Astrocyte (in vitro differentiated cells and primary cell): ENCODE data around the gene STARD3NL. TPM values are rescaled to one million over a fixed set of nuclear protein-coding genes. Genes with fewer than 3 reads are reported as not detected.

Source experiments
- DNase-seq: peaks from one replicate; pipeline ENCODE4 v3.0.0-alpha.2; 2010; ENCODE audit warnings: low read depth
- FAIRE-seq: peaks from 2 replicates; lab custom pipeline; 2011; peaks lifted over from hg19 to GRCh38; lab: Jason Lieb, UNC
- H2AFZ ChIP-seq: 2 replicates; pipeline ENCODE4 v1.6.0; 2012; ENCODE audit warnings: low read depth, low read length, inconsistent platforms
- H3K27ac ChIP-seq: 2 replicates; pipeline ENCODE4 v1.5.1; 2011; ENCODE audit warnings: low read depth, low read length, inconsistent platforms
- H3K27me3 ChIP-seq: 2 replicates; pipeline ENCODE4 v1.6.0; 2011; ENCODE audit warnings: low read length, inconsistent platforms; ENCODE audit not compliant: insufficient read depth
- H3K36me3 ChIP-seq: 2 replicates; pipeline ENCODE4 v1.5.1; 2011; ENCODE audit warnings: low read length, inconsistent platforms; ENCODE audit not compliant: insufficient read depth
- H3K4me1 ChIP-seq: 2 replicates; pipeline ENCODE4 v1.5.1; 2011; ENCODE audit warnings: low read length, inconsistent platforms; ENCODE audit not compliant: insufficient read depth
- H3K4me2 ChIP-seq: 2 replicates; pipeline ENCODE4 v1.6.0; 2012; ENCODE audit warnings: low read length, inconsistent platforms
- H3K4me3 ChIP-seq: 2 replicates; pipeline ENCODE4 v1.5.1; 2011; ENCODE audit warnings: low read depth, mild to moderate bottlenecking, low read length, inconsistent platforms; ENCODE audit not compliant: insufficient read depth
- H3K79me2 ChIP-seq: 2 replicates; pipeline ENCODE4 v1.6.0; 2012; ENCODE audit warnings: mild to moderate bottlenecking, low read length, inconsistent platforms; ENCODE audit not compliant: insufficient read depth
- H3K9ac ChIP-seq: 2 replicates; pipeline ENCODE4 v1.6.0; 2012; ENCODE audit warnings: mild to moderate bottlenecking, low read length, inconsistent platforms
- H3K9me3 ChIP-seq: 2 replicates; pipeline ENCODE4 v1.5.1; 2012; ENCODE audit warnings: low read depth, mild to moderate bottlenecking, low read length, inconsistent platforms; ENCODE audit not compliant: insufficient read depth
- H4K20me1 ChIP-seq: 2 replicates; pipeline ENCODE4 v1.6.0; 2012; ENCODE audit warnings: low read length, inconsistent platforms; ENCODE audit not compliant: insufficient read depth
- H3K27ac Mint-ChIP-seq: one replicate; pipeline ENCODE4 v1.8.0; 2021; ENCODE audit warnings: mild to moderate bottlenecking, mixed read lengths; ENCODE audit not compliant: unreplicated experiment
- H3K27me3 Mint-ChIP-seq: one replicate; pipeline ENCODE4 v1.8.0; 2021; ENCODE audit warnings: low read depth, mixed read lengths; ENCODE audit not compliant: unreplicated experiment
- H3K36me3 Mint-ChIP-seq: one replicate; pipeline ENCODE4 v1.8.0; 2021; ENCODE audit warnings: low read depth, mixed read lengths; ENCODE audit not compliant: unreplicated experiment
- H3K4me1 Mint-ChIP-seq: one replicate; pipeline ENCODE4 v1.8.0; 2021; ENCODE audit warnings: low read depth, mixed read lengths; ENCODE audit not compliant: unreplicated experiment
- H3K4me3 Mint-ChIP-seq: one replicate; pipeline ENCODE4 v1.8.0; 2021; ENCODE audit warnings: mild to moderate bottlenecking, moderate library complexity, mixed read lengths; ENCODE audit not compliant: unreplicated experiment
- H3K9me3 Mint-ChIP-seq: one replicate; pipeline ENCODE4 v1.8.0; 2021; ENCODE audit warnings: mild to moderate bottlenecking, mixed read lengths; ENCODE audit not compliant: unreplicated experiment
- EZH2 ChIP-seq: IDR thresholded peaks from 2 replicates; pipeline ENCODE4 v1.6.1; 2012; ENCODE audit warnings: mild to moderate bottlenecking, low read length, inconsistent platforms; ENCODE audit not compliant: insufficient read depth
- total RNA-seq: library from RNA; stranded (reverse); gene quantifications from 2 replicates; pipeline ENCODE4 v1.2.1, GENCODE V29; 2021
- TF ChIP-seq, protein P1 (sequence below): IDR thresholded peaks from 2 replicates; pipeline ENCODE4 v1.5.1; 2011; ENCODE audit warnings: low read depth, mild to moderate bottlenecking, inconsistent platforms, low read length, moderate library complexity; ENCODE audit not compliant: insufficient read depth

Gene STARD3NL
- total RNA-seq, 1 donor from 2014 or later, result 85.8 TPM

DNA sequence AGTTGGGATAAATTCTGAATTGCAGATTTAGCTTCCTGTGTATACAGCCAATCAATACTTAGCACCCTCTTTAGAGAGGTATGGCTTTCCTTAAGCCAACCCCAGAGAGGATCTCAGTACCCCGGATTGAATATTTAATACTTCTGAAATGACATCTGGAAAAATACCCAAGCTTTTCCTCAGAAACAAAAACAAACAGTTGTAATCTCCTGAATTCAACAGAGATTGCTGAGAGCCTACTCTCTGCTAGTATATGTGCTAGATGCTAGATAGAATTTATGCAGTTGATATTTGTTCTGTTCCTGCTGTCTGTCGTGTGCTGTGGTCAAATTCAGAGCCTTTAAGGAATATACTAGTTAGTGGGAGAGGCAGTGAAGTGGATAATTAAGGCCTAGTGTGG is 21.1 kb downstream of the STARD3NL start:
- H3K27me3 ChIP-seq, result no peaks in the 10 kb centered on the region
- no peak overlapping the region for H2AFZ ChIP-seq
- no peaks in the 10 kb centered on the region for H3K36me3 ChIP-seq
- TF ChIP-seq, protein P1, sequence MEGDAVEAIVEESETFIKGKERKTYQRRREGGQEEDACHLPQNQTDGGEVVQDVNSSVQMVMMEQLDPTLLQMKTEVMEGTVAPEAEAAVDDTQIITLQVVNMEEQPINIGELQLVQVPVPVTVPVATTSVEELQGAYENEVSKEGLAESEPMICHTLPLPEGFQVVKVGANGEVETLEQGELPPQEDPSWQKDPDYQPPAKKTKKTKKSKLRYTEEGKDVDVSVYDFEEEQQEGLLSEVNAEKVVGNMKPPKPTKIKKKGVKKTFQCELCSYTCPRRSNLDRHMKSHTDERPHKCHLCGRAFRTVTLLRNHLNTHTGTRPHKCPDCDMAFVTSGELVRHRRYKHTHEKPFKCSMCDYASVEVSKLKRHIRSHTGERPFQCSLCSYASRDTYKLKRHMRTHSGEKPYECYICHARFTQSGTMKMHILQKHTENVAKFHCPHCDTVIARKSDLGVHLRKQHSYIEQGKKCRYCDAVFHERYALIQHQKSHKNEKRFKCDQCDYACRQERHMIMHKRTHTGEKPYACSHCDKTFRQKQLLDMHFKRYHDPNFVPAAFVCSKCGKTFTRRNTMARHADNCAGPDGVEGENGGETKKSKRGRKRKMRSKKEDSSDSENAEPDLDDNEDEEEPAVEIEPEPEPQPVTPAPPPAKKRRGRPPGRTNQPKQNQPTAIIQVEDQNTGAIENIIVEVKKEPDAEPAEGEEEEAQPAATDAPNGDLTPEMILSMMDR, result no peak
- no peak for TF ChIP-seq EZH2
- no peaks in the 10 kb centered on the region for H3K9me3 Mint-ChIP-seq
- peaks cover 28% of the 10 kb centered on the region for H3K4me1 ChIP-seq
- no peak overlapping the region for H3K4me2 ChIP-seq
- no peak overlapping the region for H3K27ac Mint-ChIP-seq
- H3K79me2 ChIP-seq, result peaks cover 76% of the 10 kb centered on the region
- H4K20me1 ChIP-seq, result peaks cover 63% of the 10 kb centered on the region
- H3K27me3 Mint-ChIP-seq, result no peaks in the 10 kb centered on the region
- H3K9me3 ChIP-seq, result no peaks in the 10 kb centered on the region
- H3K4me3 Mint-ChIP-seq, result no peak overlapping the region
- FAIRE-seq, result no peak
- no peak overlapping the region for H3K4me3 ChIP-seq
- no peak overlapping the region for H3K27ac ChIP-seq
- H3K36me3 Mint-ChIP-seq, result peaks cover 4% of the 10 kb centered on the region
- H3K4me1 Mint-ChIP-seq, result peaks cover 34% of the 10 kb centered on the region
- H3K9ac ChIP-seq, result no peak overlapping the region
- DNase-seq, result no peak

DNA sequence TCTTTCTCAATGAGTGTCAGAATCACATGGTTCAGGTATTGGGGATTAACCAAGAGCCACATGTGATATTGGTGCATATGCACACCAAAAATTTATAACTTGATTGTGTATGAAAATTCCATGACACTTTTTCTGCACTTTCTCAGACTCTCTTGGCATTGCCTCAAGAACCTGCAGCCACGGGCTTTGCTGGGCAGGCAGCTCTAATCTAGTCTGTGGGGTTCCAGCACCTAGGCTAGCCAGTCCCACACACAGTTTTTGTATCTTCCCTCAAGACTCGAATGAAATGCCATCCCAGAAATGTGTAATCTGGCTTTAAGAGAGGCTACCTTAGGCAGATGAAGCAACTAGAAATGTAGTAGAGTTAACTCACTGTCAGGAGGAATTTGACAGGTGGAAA is 21.7 kb downstream of the STARD3NL start:
- no peaks in the 10 kb centered on the region for H3K36me3 ChIP-seq
- no peak overlapping the region for H3K27ac ChIP-seq
- no peak overlapping the region for H2AFZ ChIP-seq
- H3K4me3 ChIP-seq, result no peak overlapping the region
- TF ChIP-seq, protein P1, result no peak
- TF ChIP-seq EZH2, result no peak
- peaks cover 28% of the 10 kb centered on the region for H3K4me1 ChIP-seq
- peaks cover 70% of the 10 kb centered on the region for H3K79me2 ChIP-seq
- Mint-ChIP-seq H3K27ac (no peak overlapping the region), H3K27me3 (no peaks in the 10 kb centered on the region), H3K9me3 (no peaks in the 10 kb centered on the region), H3K4me1 (peaks cover 34% of the 10 kb centered on the region), H3K36me3 (peaks cover 4% of the 10 kb centered on the region), H3K4me3 (no peak overlapping the region)
- no peak overlapping the region for H3K4me2 ChIP-seq
- no peak for FAIRE-seq
- no peaks in the 10 kb centered on the region for H3K27me3 ChIP-seq
- DNase-seq, result no peak
- H3K9me3 ChIP-seq, result no peaks in the 10 kb centered on the region
- H4K20me1 ChIP-seq, result peaks cover 63% of the 10 kb centered on the region
- no peak overlapping the region for H3K9ac ChIP-seq

DNA sequence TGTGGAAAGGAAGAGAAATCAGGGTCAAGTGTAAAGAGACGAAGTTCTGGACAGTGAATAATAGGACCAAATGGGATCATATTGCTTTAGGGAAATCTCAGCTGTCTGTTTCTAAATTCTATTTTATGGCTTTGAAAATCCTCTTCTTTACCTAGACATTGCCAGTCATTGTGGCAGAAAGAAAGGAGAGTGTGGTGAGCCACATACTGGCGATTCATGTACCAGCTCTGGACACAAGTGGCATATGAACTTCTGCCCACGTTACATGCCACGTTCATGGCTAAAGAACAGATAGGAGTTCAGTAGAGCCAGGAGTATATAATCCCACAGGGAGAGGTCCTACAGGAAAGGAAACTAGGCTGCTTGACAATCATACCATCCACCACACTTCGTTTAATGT is 28.0 kb downstream of the STARD3NL start:
- H3K79me2 ChIP-seq, result peaks cover 42% of the 10 kb centered on the region
- H3K4me2 ChIP-seq, result no peak overlapping the region
- H3K9me3 Mint-ChIP-seq, result no peaks in the 10 kb centered on the region
- no peak for DNase-seq
- peaks cover 42% of the 10 kb centered on the region for H4K20me1 ChIP-seq
- H3K4me3 ChIP-seq, result no peak overlapping the region
- peaks cover under 1% of the 10 kb centered on the region for H3K4me1 Mint-ChIP-seq
- H3K4me1 ChIP-seq, result no peaks in the 10 kb centered on the region
- no peaks in the 10 kb centered on the region for H3K9me3 ChIP-seq
- H3K36me3 Mint-ChIP-seq, result peaks cover 8% of the 10 kb centered on the region
- no peak overlapping the region for H3K4me3 Mint-ChIP-seq
- H3K27me3 ChIP-seq, result no peaks in the 10 kb centered on the region
- H3K27me3 Mint-ChIP-seq, result no peaks in the 10 kb centered on the region
- no peak overlapping the region for H3K27ac Mint-ChIP-seq
- no peak for FAIRE-seq
- no peak overlapping the region for H3K27ac ChIP-seq
- peaks cover 2% of the 10 kb centered on the region for H3K36me3 ChIP-seq
- H2AFZ ChIP-seq, result no peak overlapping the region
- TF ChIP-seq, protein P1, result no peak
- no peak for TF ChIP-seq EZH2
- no peak overlapping the region for H3K9ac ChIP-seq
